Measurements from ENCODE around the gene KIF26B. TPM values are rescaled to one million over a fixed set of nuclear protein-coding genes. Genes with fewer than 3 reads are reported as not detected.

KIF26B gene
- total RNA-seq, 4 donors from 2014 or later, result 2.4 to 6.7 (median 6.1) TPM

DNA sequence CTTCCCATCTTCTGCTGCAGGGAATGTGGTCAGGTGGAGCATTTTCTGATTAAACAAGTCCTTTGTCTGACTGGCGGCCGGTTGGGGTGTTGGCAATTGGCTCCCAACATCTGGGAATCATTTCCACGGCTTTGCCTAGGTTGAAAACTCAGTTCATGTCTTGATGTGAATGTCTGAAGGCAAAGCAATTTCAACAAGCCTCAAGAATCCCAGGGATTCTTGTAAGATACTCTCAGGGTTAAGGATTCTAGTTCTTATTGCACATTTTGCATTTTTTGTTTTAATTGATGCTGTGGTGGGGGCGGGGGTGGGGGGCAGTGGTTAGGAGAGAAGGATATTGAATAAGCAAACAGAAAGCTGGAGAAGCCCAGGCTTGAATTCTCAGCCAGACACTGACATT is 273.9 kb downstream of the KIF26B start:
- no peaks in the 10 kb centered on the region for H3K27me3 ChIP-seq
- TF ChIP-seq, protein P1, sequence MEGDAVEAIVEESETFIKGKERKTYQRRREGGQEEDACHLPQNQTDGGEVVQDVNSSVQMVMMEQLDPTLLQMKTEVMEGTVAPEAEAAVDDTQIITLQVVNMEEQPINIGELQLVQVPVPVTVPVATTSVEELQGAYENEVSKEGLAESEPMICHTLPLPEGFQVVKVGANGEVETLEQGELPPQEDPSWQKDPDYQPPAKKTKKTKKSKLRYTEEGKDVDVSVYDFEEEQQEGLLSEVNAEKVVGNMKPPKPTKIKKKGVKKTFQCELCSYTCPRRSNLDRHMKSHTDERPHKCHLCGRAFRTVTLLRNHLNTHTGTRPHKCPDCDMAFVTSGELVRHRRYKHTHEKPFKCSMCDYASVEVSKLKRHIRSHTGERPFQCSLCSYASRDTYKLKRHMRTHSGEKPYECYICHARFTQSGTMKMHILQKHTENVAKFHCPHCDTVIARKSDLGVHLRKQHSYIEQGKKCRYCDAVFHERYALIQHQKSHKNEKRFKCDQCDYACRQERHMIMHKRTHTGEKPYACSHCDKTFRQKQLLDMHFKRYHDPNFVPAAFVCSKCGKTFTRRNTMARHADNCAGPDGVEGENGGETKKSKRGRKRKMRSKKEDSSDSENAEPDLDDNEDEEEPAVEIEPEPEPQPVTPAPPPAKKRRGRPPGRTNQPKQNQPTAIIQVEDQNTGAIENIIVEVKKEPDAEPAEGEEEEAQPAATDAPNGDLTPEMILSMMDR (IDR thresholded peaks at IDR 0.05), result no peak
- no peak for TF ChIP-seq POLR2A (IDR thresholded peaks at IDR 0.05)
- intact Hi-C loops (cut with DNase I), result no loop called here
- no peak for DNase-seq
- no peak overlapping the region for H3K4me3 ChIP-seq (replicated peaks in 1 of 3)
- H3K9me3 ChIP-seq, result no peaks in the 10 kb centered on the region
- WGBS, 2 donors, result 71% methylated on average over 4 of the region's 4 CpGs
- H3K36me3 ChIP-seq, result no peaks in the 10 kb centered on the region
- no peaks in the 10 kb centered on the region for H3K4me1 ChIP-seq
- no peak overlapping the region for H3K27ac ChIP-seq

- no peaks in the 10 kb centered on the region for H3K4me1 ChIP-seq
- no peaks in the 10 kb centered on the region for H3K9me3 ChIP-seq
- H3K4me3 ChIP-seq (replicated peaks in 1 of 3), result no peak overlapping the region
- no peak for DNase-seq
- intact Hi-C loops (cut with DNase I), result no loop called here
- H3K27me3 ChIP-seq, result no peaks in the 10 kb centered on the region
- H3K36me3 ChIP-seq, result no peaks in the 10 kb centered on the region
- 91 to 99% methylated on average over 3 of the region's 3 CpGs for WGBS, 2 donors
- no peak overlapping the region for H3K27ac ChIP-seq
- TF ChIP-seq, protein P1 (IDR thresholded peaks at IDR 0.05), result no peak
- no peak for TF ChIP-seq POLR2A (IDR thresholded peaks at IDR 0.05)
Observed at GRCh38 chr1:245431706-245432105, 276.9 kb downstream of the KIF26B start.

GRCh38 chr1:245432228-245432875 is 277.6 kb downstream of the KIF26B start:
- no peak for DNase-seq
- intact Hi-C loops (cut with DNase I), result no loop called here
- WGBS, 2 donors, result 79% methylated on average over 9 of the region's 9 CpGs
- H3K4me1 ChIP-seq, result no peaks in the 10 kb centered on the region
- H3K27ac ChIP-seq, result no peak overlapping the region
- H3K4me3 ChIP-seq (replicated peaks in 1 of 3), result no peak overlapping the region
- H3K9me3 ChIP-seq, result no peaks in the 10 kb centered on the region
- H3K36me3 ChIP-seq, result no peaks in the 10 kb centered on the region
- H3K27me3 ChIP-seq, result no peaks in the 10 kb centered on the region
- TF ChIP-seq POLR2A (IDR thresholded peaks at IDR 0.05), result no peak
- TF ChIP-seq, protein P1 (IDR thresholded peaks at IDR 0.05), result no peak

GRCh38 chr1:245433561-245433960 is 278.8 kb downstream of the KIF26B start:
- no peaks in the 10 kb centered on the region for H3K9me3 ChIP-seq
- no peak for TF ChIP-seq POLR2A (IDR thresholded peaks at IDR 0.05)
- TF ChIP-seq, protein P1 (IDR thresholded peaks at IDR 0.05), result no peak
- H3K27ac ChIP-seq, result no peak overlapping the region
- H3K4me3 ChIP-seq (replicated peaks in 1 of 3), result no peak overlapping the region
- DNase-seq, result no peak
- 29 to 38% methylated on average over 2 of the region's 2 CpGs for WGBS, 2 donors
- no peaks in the 10 kb centered on the region for H3K36me3 ChIP-seq
- no peaks in the 10 kb centered on the region for H3K4me1 ChIP-seq
- intact Hi-C loops (cut with DNase I), result no loop called here
- no peaks in the 10 kb centered on the region for H3K27me3 ChIP-seq

DNA sequence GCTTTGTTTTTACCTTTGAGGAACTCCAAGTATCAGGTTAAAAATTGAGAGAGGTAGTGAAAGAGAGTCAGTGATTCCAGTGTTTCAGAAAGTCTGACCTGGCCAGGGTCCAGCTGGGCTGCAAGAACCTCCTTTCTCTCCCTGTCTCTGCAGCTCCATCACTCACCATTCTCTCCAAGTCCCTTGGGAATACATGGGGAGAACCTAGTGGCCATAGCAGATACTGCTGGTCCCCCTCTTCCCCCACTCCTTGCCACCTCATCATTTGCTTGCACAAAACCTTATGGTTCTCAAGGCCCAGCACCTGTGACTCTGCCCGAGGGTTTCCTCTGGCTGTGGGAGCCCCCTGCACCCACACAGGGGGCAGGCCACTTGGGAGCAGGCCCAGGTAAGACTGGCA is 279.5 kb downstream of the KIF26B start:
- Histone ChIP-seq H3K4me1 (no peaks in the 10 kb centered on the region), H3K4me3 (replicated peaks in 1 of 3) (no peak overlapping the region), H3K36me3 (no peaks in the 10 kb centered on the region), H3K27ac (no peak overlapping the region), H3K9me3 (no peaks in the 10 kb centered on the region), H3K27me3 (no peaks in the 10 kb centered on the region)
- intact Hi-C loops (cut with DNase I), result no loop called here
- TF ChIP-seq, protein P1 (IDR thresholded peaks at IDR 0.05), result no peak
- no peak for TF ChIP-seq POLR2A (IDR thresholded peaks at IDR 0.05)
- WGBS, 2 donors, result 50 to 57% methylated on average over 1 of the region's 1 CpG
- no peak for DNase-seq
